ENCODE measurements around the gene PRRG4.

GRCh38 chr11:32794439-32794838 lies 35.3 kb upstream of the PRRG4 start, which contains the start of gene CCDC73:
- TF ChIP-seq POLR2A (IDR thresholded peaks at IDR 0.05) (no peak), CTCF (IDR thresholded peaks at IDR 0.05) (no peak)
